Measurements from ENCODE around the gene RPS6KA4. TPM values are rescaled to one million over a fixed set of nuclear protein-coding genes. Genes with fewer than 3 reads are reported as not detected.

Gene RPS6KA4
- polyA plus RNA-seq, 1 donor from 2014 or later = 24.6 TPM

- Histone ChIP-seq H3F3A (ENCODE audit: insufficient read depth, low read length, poor library complexity, severe bottlenecking) (no peaks in the 10 kb centered on the region), H3K9me2 (ENCODE audit: insufficient read depth, low read length) (no peaks in the 10 kb centered on the region), H3K27ac (ENCODE audit: low read length) (no peak overlapping the region), H4K20me1 (ENCODE audit: insufficient read depth) (no peaks in the 10 kb centered on the region), H3K27me3 (ENCODE audit: insufficient read depth, low read depth, low read length) (no peaks in the 10 kb centered on the region), H3K9ac (ENCODE audit: low read length) (no peak overlapping the region), H3K9me3 (ENCODE audit: low read length) (no peaks in the 10 kb centered on the region), H3K4me3 (ENCODE audit: low read length) (no peak overlapping the region), H3K4me2 (ENCODE audit: low read length) (no peak overlapping the region), H3K36me3 (ENCODE audit: insufficient read depth, low read length) (no peaks in the 10 kb centered on the region), H2AFZ (ENCODE audit: low read depth, low read length) (no peak overlapping the region), H3K79me2 (replicated peaks; ENCODE audit: insufficient read depth, low read length) (no peaks in the 10 kb centered on the region)
- no peak for TF ChIP-seq RAD21 (conservative IDR thresholded peaks at IDR 0.05)
- TF ChIP-seq TAF1 (IDR thresholded peaks at IDR 0.05; ENCODE audit: low read depth) = no peak
- no peak for TF ChIP-seq SMC3 (conservative IDR thresholded peaks at IDR 0.05; ENCODE audit: poor library complexity)
- no peak for TF ChIP-seq MXI1 (conservative IDR thresholded peaks at IDR 0.05; ENCODE audit: poor library complexity, severe bottlenecking)
- TF ChIP-seq EP300 (conservative IDR thresholded peaks at IDR 0.05; ENCODE audit: poor library complexity, severe bottlenecking) = no peak
- no peak for TF ChIP-seq REST (IDR thresholded peaks at IDR 0.05; ENCODE audit: borderline replicate concordance)
- TF ChIP-seq POLR2AphosphoS5 (IDR thresholded peaks at IDR 0.05) = no peak
- TF ChIP-seq CTCF (IDR thresholded peaks at IDR 0.05; ENCODE audit: poor library complexity, severe bottlenecking) = no peak
- no peak for TF ChIP-seq EZH2 (IDR thresholded peaks at IDR 0.05; ENCODE audit: borderline replicate concordance, insufficient read depth, low read length, poor library complexity, severe bottlenecking)
Observed at GRCh38 chr11:64337538-64338249, 21.3 kb upstream of the RPS6KA4 start.

GRCh38 chr11:64338716-64339115 lies 20.2 kb upstream of the RPS6KA4 start:
- no peaks in the 10 kb centered on the region for H3K27me3 ChIP-seq (ENCODE audit: insufficient read depth, low read depth, low read length)
- no peak overlapping the region for H3K27ac ChIP-seq (ENCODE audit: low read length)
- no peak overlapping the region for H3K4me3 ChIP-seq (ENCODE audit: low read length)
- no peaks in the 10 kb centered on the region for H4K20me1 ChIP-seq (ENCODE audit: insufficient read depth)
- H2AFZ ChIP-seq (ENCODE audit: low read depth, low read length) = no peak overlapping the region
- H3K9me2 ChIP-seq (ENCODE audit: insufficient read depth, low read length) = no peaks in the 10 kb centered on the region
- TF ChIP-seq EZH2 (IDR thresholded peaks at IDR 0.05; ENCODE audit: borderline replicate concordance, insufficient read depth, low read length, poor library complexity, severe bottlenecking) (no peak), SMC3 (conservative IDR thresholded peaks at IDR 0.05; ENCODE audit: poor library complexity) (no peak), POLR2AphosphoS5 (IDR thresholded peaks at IDR 0.05) (no peak)
- H3F3A ChIP-seq (ENCODE audit: insufficient read depth, low read length, poor library complexity, severe bottlenecking) = no peaks in the 10 kb centered on the region
- H3K9ac ChIP-seq (ENCODE audit: low read length) = no peak overlapping the region
- no peaks in the 10 kb centered on the region for H3K79me2 ChIP-seq (replicated peaks; ENCODE audit: insufficient read depth, low read length)
- no peaks in the 10 kb centered on the region for H3K36me3 ChIP-seq (ENCODE audit: insufficient read depth, low read length)
- H3K9me3 ChIP-seq (ENCODE audit: low read length) = no peaks in the 10 kb centered on the region
- H3K4me2 ChIP-seq (ENCODE audit: low read length) = no peak overlapping the region
